Small intestine (tissue), 7 donors: ENCODE measurements around the gene IPO7. TPM values are rescaled to one million over a fixed set of nuclear protein-coding genes. Genes with fewer than 3 reads are reported as not detected.
A peak's percentile ranks its signal among the peaks of the same experiment; 100 is the strongest.
"Not testable (repeated sequence)": the region's sequence is repeated elsewhere in the genome, so short reads cannot be mapped to it uniquely, and the experiment has no call there.

Source experiments
- DNase-seq, 2 donors: peaks; one replicate each; pipeline versions ENCODE4 v3.0.0 to v3.0.0-alpha.2; 2013
- FAIRE-seq: peaks from 2 replicates; lab custom pipeline; 2012; peaks lifted over from hg19 to GRCh38; lab: Jason Lieb, UNC
- H3K27ac ChIP-seq, 3 donors: one replicate each; pipeline ENCODE4 v1.5.1; 2013; ENCODE audit warnings: low read length in 2 of 3, mild to moderate bottlenecking in 2 of 3, control low read depth in 1 of 3, inconsistent platforms in 1 of 3, low read depth in 1 of 3, moderate library complexity in 1 of 3
- H3K27me3 ChIP-seq, 3 donors: one replicate each; pipeline ENCODE4 v1.6.1; 2013; ENCODE audit warnings: low read length in 3 of 3, inconsistent platforms in 1 of 3; ENCODE audit not compliant: control insufficient read depth in 3 of 3, insufficient read depth in 3 of 3
- H3K36me3 ChIP-seq, 3 donors: one replicate each; pipeline ENCODE4 v1.6.1; 2013; ENCODE audit warnings: low read length in 3 of 3, inconsistent platforms in 1 of 3, low read depth in 1 of 3, mild to moderate bottlenecking in 1 of 3, moderate library complexity in 1 of 3; ENCODE audit not compliant: control insufficient read depth in 3 of 3, insufficient read depth in 2 of 3
- H3K4me1 ChIP-seq, 3 donors: one replicate each; pipeline ENCODE4 v1.6.1; 2013; ENCODE audit warnings: low read length in 2 of 3, inconsistent platforms in 1 of 3, low read depth in 1 of 3, mild to moderate bottlenecking in 1 of 3, moderate library complexity in 1 of 3; ENCODE audit not compliant: control insufficient read depth in 3 of 3, insufficient read depth in 2 of 3
- H3K4me3 ChIP-seq, 3 donors: one replicate each; pipeline ENCODE4 v1.5.1; 2013; ENCODE audit warnings: low read length in 3 of 3, control low read depth in 1 of 3, inconsistent platforms in 1 of 3, low read depth in 1 of 3, mild to moderate bottlenecking in 1 of 3, moderate library complexity in 1 of 3
- H3K9me3 ChIP-seq, 2 donors: one replicate each; pipeline ENCODE4 v1.6.1; 2013; ENCODE audit warnings: low read depth in 1 of 2, low read length in 1 of 2; ENCODE audit not compliant: control insufficient read depth in 2 of 2, insufficient read depth in 1 of 2
- WGBS, 3 donors: extraction: QIAGEN DNeasy Blood & Tissue Kit; methylation state at CpG; one replicate each; pipeline ENCODE4 v1.1.7; 2013; 5-methylcytosine and 5-hydroxymethylcytosine counted together
- polyA plus RNA-seq, 4 donors: library from polyadenylated mRNA; stranded (reverse) in 3 of 4; unstranded in 1 of 4; fragments of 200-250 nt in 3 of 4; fragments of 120-200 nt in 1 of 4; gene quantifications; one replicate each; pipeline versions ENCODE4 v1.2.1 to v1.2.3, GENCODE V29; 2013
- donor health status: healthy with polysubstance abuse.
- donor health status: control.
- donor health status: control.
- donor health status: Bipolar disorder and iron deficiency.
- donor health status: healthy.

Gene IPO7
- polyA plus RNA-seq, 4 donors = 21.5 to 91.8 (median 33.8) TPM

GRCh38 chr11:9360862-9361622 is 23.4 kb upstream of the IPO7 start:
- not testable (repeated sequence) for H3K4me3 ChIP-seq, FAIRE-seq, H3K36me3 ChIP-seq, DNase-seq, H3K9me3 ChIP-seq, H3K27me3 ChIP-seq, H3K27ac ChIP-seq
- H3K4me1 ChIP-seq = peaks cover 0 to 12% (median 0%) of the 10 kb centered on the region in 3 donors
- 90 to 93% (median 93%) methylated on average over 13 of the region's 13 CpGs for WGBS, 3 donors

- Histone ChIP-seq H3K4me1 (peaks cover 0 to 12% (median 0%) of the 10 kb centered on the region in 3 donors), H3K9me3 (no peaks in the 10 kb centered on the region), H3K27ac (peak overlapping the region in 1 of 3 donors; percentile 63), H3K27me3 (no peaks in the 10 kb centered on the region), H3K36me3 (no peaks in the 10 kb centered on the region), H3K4me3 (no peak overlapping the region)
- DNase-seq (no peak), FAIRE-seq (no peak)
- 64 to 82% (median 73%) methylated on average over 2 of the region's 2 CpGs for WGBS, 3 donors
Measured at GRCh38 chr11:9362393-9362863, 22.0 kb upstream of the IPO7 start.

GRCh38 chr11:9363954-9364912 is 20.2 kb upstream of the IPO7 start:
- H3K4me1 ChIP-seq = peaks cover 0 to 12% (median 0%) of the 10 kb centered on the region in 3 donors
- WGBS, 3 donors = 3 to 5% (median 3%) methylated on average over 60 to 64 of the region's 64 CpGs
- H3K36me3 ChIP-seq = no peaks in the 10 kb centered on the region
- FAIRE-seq (no peak), DNase-seq (peak; percentile 96 to 98)
- H3K27me3 ChIP-seq = no peaks in the 10 kb centered on the region
- H3K4me3 ChIP-seq = peak overlapping the region; percentile 44 to 55 (median 47)
- peak overlapping the region; percentile 98 to 99 (median 99) for H3K27ac ChIP-seq
- no peaks in the 10 kb centered on the region for H3K9me3 ChIP-seq

GRCh38 chr11:9367551-9367950 is 16.9 kb upstream of the IPO7 start:
- H3K9me3 ChIP-seq = no peaks in the 10 kb centered on the region
- H3K27ac ChIP-seq = no peak overlapping the region
- H3K4me1 ChIP-seq = peaks cover 0 to 12% (median 0%) of the 10 kb centered on the region in 3 donors
- FAIRE-seq (no peak), DNase-seq (no peak)
- no peak overlapping the region for H3K4me3 ChIP-seq
- peaks cover 0 to 3% (median 0%) of the 10 kb centered on the region in 3 donors for H3K27me3 ChIP-seq
- 64 to 65% (median 64%) methylated on average over 2 of the region's 2 CpGs for WGBS, 3 donors
- H3K36me3 ChIP-seq = no peaks in the 10 kb centered on the region

- H3K4me3 ChIP-seq = no peak overlapping the region
- 61 to 96% (median 79%) methylated on average over 1 of the region's 1 CpG for WGBS, 3 donors
- no peak overlapping the region for H3K27ac ChIP-seq
- no peaks in the 10 kb centered on the region for H3K9me3 ChIP-seq
- H3K27me3 ChIP-seq = peaks cover 0 to 3% (median 0%) of the 10 kb centered on the region in 3 donors
- H3K36me3 ChIP-seq = no peaks in the 10 kb centered on the region
- FAIRE-seq = no peak
- DNase-seq = no peak
- H3K4me1 ChIP-seq = peaks cover 0 to 5% (median 0%) of the 10 kb centered on the region in 3 donors
Measured at GRCh38 chr11:9377036-9377435, 7.4 kb upstream of the IPO7 start.

GRCh38 chr11:9379041-9379440 is 5.4 kb upstream of the IPO7 start:
- H3K27me3 ChIP-seq = no peaks in the 10 kb centered on the region
- H3K27ac ChIP-seq = no peak overlapping the region
- no peak for DNase-seq
- no peaks in the 10 kb centered on the region for H3K36me3 ChIP-seq
- FAIRE-seq = no peak
- WGBS, 3 donors = 90 to 95% (median 92%) methylated on average over 12 of the region's 12 CpGs
- peaks cover 0 to 5% (median 0%) of the 10 kb centered on the region in 3 donors for H3K4me1 ChIP-seq
- H3K9me3 ChIP-seq = no peaks in the 10 kb centered on the region
- no peak overlapping the region for H3K4me3 ChIP-seq

- Histone ChIP-seq H3K4me1 (peaks cover 0 to 5% (median 1%) of the 10 kb centered on the region in 3 donors), H3K27me3 (no peaks in the 10 kb centered on the region)
- FAIRE-seq = no peak
Measured at GRCh38 chr11:9380773-9381172, 3.7 kb upstream of the IPO7 start.

GRCh38 chr11:9385327-9385899 is 961 bp downstream of the IPO7 start:
- FAIRE-seq (no peak), DNase-seq (peak; percentile 76 to 80)
- Histone ChIP-seq H3K9me3 (no peaks in the 10 kb centered on the region), H3K27me3 (no peaks in the 10 kb centered on the region), H3K27ac (peak overlapping the region; percentile 91 to 97 (median 92)), H3K4me1 (peaks cover 0 to 5% (median 4%) of the 10 kb centered on the region in 3 donors), H3K4me3 (peak overlapping the region; percentile 75 to 99 (median 87)), H3K36me3 (peaks cover 0 to 13% (median 1%) of the 10 kb centered on the region in 3 donors)
- 1 to 5% (median 3%) methylated on average over 10 of the region's 10 CpGs for WGBS, 3 donors

More at GRCh38 chr11:9380773-9381172, 3.7 kb upstream of the IPO7 start:
- 63 to 65% (median 65%) methylated on average over 2 of the region's 2 CpGs for WGBS, 3 donors
- Histone ChIP-seq H3K27ac (no peak overlapping the region), H3K4me3 (no peak overlapping the region), H3K36me3 (no peaks in the 10 kb centered on the region), H3K9me3 (no peaks in the 10 kb centered on the region)
- peak in 1 of 2 donors; percentile 10 for DNase-seq
